NCI-H2171 treated with DMSO at 0.1 percent for 48 hours (cell line): Measurements from ENCODE around the gene RTN4RL2.
A peak's percentile ranks its signal among the peaks of the same experiment; 100 is the strongest.
"Not testable (repeated sequence)": the region's sequence is repeated elsewhere in the genome, so short reads cannot be mapped to it uniquely, and the experiment has no call there.

Source experiments
- DNase-seq: peaks from one replicate; lab custom pipeline; 2025; lab: John Stamatoyannopoulos, UW

RTN4RL2 gene

DNA sequence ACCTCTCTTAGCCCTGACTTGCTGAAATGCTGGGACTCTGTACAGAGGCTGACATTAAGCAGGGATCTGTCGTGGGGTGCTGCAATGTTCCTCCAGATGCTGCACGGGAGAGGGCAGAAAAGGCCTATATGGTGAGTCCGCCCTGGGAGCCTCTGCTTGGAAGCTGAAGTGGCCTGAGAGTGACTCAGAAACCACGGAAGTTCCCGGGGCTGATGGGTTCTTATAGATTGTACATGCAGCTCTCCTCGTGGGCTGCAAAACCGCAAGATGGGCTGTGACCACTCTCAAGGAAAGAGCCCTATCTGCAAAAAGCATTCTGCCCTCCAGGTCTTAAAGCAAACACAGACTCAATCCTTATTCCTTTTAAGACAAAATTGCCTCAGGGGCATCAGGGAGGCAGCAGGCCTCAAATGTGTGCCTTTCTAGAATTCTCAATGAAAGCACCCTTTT, 27.6 kb upstream of the RTN4RL2 start:
- no peak for DNase-seq

DNA sequence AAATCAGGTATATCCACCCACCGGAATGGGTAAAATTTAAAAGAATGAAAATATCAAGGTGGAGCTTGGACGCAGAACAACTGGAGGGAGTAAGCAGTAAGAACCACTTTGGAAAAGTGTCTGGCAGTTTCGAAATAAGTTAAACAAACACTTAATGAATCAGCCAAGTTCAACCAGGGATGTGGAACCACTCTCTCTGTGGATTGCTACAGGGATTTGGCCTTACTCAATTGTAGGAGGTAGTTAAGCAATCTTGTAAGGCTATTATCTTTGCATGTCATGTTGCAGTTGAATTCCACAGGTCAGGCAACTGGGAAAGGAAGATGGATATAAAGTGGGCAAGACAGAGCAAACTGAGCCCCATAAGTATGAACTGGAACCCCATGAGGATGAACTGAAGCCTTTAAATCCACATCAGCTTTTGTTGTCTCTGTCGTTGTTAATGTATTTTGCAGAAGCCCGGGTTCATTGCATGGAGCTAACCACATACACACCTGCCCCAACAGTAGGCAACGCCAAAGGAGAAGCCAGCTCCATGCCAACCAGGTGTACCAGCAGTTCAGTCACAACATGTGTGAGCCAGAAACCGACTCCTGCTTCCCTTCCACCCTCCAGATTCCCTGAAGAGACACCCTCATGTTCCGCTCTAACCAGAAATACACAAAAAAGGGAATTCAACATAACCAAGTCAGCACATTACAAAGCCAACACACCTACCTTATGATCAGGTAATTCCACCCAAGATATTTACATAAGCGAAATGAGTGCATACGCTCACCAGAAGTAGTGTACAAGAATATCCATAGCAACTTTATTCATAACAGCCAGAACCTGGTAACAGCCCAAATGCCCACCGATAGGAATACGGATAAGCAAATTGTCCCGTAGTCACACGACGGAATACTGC, 25.4 kb upstream of the RTN4RL2 start:
- DNase-seq = no peak

DNA sequence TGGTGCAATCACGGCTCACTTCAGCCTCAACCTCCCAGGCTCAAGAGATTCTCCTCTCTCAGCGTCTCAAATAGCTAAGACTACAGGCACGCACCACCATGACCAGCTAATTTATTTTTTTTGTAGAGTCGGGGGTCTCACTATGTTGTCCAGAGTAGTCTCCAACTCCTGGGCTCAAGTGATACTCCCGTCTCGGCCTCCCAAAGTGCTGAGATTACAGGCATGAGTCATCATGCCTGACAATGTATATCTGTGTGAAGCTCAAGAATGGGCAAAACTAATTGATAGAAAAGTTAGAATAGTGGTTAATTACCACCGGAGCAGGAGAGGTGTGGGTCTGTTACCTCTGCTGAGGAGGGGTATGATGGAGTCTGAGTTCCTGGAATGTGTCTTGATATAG, 24.3 kb upstream of the RTN4RL2 start:
- DNase-seq = no peak

DNA sequence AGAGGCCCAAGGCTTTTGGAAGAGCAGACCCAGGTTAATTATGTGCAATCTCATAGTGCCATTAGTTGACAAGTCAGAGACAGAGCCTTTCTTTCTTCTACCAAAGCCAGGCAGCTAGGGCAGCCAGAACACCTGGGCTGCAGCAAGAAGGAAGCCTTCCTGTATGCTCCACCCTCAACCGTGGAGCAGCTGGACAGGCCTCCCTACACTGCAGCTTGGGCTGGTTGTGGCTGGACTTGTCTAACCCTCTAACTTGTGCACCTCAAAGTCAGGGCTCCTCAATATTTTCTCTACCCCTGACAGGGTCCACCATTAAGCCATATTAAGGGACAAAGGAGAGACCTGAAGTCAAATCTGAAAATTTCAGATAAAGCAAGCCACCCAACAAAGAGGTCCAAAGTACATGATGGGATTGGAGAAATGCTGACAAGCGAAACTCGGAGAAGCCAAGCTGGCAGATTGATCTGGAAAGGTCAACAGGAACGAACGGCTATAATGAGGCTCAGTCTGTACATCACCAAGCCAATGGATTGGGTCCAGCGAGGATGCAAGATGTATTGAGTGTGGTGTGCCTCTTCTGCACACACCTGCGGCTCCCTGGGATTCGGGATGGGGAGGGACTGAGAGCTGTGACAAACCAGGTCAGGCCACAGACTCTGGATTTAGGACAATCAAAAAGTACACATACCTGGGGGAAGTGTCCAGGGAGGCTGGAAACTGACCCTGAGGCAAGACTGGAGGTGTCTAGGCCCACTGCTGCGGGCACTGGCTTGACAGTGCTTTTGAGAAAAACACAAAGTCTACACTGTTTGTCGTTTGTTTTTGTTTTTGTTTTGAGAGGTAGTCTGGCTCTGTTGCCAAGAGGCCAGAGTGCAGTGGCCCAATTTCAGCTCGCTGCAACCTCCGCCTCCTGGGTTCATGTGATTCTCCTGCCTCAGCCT, 21.7 kb upstream of the RTN4RL2 start:
- no peak for DNase-seq

DNA sequence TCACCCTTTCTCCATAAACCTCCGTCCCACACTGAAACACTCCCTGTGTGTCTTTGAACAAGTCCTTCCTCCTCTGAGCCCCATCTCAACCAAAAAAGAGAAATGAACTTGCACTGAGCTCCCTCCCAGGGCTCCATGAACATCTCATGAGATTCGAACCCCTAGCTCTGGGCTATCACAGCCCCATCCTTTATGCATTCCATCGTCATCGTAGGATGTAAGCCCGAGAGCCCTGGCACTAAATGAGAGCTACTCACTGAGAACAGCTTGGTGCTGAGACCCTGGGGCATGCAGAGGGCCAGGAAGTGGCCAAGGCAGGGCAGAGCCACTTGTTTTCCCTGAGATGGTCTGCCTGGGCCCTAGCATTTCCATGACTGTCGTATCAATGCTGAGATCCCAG, 20.5 kb upstream of the RTN4RL2 start:
- no peak for DNase-seq

DNA sequence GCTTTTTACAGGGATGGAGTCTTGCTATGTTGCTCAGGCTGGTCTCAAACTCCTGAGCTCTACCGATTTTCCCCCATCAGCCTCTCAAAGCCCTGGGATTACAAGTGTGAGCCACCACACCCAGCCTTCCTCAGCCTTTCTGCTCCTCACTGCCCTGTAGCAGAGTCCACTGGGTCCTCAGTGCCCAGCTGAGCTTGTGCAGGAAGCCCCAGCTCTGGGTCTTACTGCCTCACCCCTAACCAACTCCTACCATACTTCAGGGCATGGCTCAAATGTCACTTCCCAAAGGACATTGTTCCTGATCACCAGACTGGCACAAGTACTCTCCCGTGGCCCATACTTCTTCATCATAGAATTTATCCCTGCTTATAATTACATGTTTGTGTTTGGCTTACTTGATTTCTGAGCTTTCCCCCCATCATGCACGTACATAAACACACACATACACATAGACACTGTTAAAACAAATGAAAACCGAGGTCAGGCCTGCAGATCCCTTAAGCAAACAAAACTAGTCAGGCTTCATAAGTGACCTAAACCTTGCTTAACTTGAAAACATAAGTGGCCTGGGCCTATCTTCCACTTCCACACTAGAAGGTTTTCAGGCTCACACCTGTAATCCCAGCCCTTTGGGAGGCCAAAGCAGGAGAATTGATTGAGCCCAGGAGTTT, 19.4 kb upstream of the RTN4RL2 start:
- no peak for DNase-seq

DNA sequence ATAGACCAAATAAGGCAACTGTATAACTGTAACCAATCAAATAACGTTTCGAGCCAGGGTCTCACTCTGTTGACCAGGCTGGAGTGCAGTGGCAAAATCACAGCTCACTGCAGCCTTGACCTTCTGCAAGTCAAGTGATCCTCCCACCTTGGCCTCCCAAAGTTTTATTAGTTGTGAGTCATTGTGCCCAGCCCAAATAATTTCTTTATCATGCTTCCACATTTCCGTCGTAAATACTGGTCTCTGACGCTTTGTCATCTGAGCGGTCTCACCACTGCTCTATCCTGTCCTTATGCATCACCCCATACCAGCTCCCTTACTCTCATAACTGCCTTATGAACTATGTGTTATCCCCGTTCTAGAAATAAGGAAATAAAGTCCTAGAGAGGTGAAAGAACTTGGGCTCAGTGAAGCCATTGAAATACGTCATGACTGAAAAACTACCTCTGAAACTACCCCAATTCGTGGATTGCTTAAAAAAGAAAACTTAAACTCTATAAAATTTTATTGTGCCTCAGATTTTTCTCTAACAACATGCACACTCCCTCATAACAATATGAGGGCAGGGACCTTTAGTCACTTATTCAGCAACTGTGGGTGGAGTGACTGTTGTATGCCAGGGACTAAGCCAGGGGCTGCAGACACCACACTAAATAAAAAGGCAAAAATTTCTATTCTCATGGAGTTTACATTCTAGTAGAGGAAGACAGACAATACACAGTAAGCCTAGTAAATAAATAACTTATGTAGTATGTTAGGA, 15.8 kb upstream of the RTN4RL2 start:
- no peak for DNase-seq

DNA sequence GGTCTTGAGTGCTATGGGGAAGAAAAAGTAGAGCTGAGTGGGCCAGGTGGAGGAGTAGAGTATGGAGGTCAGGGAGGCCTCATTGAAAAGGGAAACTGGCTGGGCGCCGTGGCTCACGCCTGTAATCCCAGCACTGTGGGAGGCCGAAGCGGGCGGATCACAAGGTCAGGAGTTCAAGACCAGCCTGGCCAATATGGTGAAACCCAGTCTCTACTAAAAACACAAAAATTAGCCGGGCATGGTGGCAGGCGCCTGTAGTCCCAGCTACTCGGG, 15.3 kb upstream of the RTN4RL2 start:
- not testable (repeated sequence) for DNase-seq

DNA sequence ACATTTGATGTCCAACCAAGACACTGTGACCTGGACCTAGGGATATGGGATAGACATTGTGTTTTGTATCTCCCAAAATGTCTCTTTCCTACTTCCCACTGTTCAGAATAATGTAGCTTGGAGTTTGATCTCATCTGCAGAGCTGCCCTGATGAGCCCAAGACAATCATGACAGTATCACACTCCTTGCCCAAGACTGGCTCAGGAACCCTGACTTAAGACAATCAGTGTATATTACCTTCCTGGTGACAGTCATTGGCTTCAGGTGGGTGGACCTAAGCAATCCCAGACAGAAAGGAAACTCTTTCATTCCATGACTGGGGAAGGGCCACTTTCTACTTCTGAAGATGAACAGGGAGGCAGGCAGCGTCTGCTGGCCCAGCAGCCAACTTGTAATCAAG, 14.3 kb upstream of the RTN4RL2 start:
- DNase-seq = no peak

DNA sequence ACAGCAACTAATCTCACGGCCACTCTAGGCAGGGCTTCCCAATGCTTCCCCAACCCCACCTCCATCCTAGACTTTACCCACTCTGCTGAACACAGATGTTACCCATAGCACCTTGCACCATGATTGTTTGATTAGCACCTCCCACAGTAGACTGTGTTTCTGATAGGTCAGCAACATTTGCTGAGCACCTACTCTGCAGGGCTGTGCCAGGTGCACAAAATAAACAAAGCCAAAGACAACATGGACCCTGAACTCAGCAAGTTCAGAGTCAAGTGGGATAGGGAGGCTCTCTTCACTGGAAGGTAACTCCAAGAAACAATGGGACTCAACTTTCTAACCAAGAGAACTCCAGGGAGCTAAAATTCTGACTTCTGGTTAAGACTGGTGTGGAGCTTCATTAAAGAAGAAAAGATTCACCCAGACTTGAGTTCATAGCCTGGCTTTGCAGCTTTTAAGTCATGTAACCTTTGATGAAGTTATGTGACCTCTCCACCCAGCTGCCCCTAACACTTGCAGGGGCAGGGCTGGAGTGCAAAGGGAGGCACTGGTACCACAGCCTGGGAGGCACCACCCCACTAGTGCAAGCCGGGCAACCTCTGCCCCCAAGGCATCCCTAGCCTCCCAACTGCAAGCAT, 6.7 kb upstream of the RTN4RL2 start:
- DNase-seq = no peak

DNA sequence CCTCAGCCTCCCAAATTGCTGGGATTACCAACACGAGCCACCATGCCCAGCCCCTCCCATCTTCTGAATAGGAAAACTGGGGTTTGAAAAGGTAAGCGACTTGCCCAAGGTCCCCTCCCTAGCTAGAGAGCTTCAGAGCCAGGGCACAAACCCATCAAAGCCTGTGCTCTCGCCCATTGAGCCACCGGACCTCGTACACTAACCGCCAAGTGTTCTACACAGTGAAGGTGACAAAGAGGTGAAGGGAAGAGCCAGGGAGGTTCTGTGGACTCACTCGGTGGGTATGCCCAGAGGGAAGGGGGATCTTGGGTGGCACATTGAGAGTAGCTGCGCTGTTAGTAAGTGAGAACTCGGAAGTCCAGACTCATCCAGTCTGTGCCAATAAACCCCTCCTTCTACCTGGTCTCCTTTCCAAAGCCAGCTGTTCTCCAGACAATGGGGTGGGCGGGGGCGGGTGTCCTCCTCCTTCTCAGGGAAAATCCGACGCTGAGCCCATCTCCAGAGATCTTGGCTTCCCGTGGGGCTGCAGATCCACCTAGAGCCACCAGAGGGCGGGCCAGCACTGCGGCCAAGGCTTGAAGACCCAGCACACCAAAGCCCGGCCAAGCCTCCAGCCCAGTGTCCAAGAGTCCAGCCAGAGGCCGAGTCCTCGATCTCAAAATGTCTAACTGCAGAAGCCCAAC, 3.2 kb upstream of the RTN4RL2 start:
- DNase-seq = peak; percentile 86

DNA sequence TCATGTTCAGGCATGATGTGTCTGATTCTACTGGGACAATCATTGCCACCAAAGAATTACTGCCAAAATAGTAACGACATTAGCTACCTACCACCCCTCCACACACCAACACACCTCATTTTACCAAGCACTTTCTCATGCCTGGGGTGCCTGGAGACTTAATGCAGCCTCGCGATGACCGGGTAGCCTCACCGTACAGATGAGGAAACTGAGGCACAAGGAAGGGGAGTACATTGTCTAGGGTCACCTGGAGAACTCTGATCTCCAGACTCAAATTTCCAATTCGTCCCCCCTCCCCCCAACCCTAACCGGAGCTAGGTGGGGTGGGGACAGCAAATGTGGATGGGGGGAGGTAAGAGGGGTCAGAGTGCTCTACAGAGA, 2.7 kb upstream of the RTN4RL2 start:
- DNase-seq = no peak

DNA sequence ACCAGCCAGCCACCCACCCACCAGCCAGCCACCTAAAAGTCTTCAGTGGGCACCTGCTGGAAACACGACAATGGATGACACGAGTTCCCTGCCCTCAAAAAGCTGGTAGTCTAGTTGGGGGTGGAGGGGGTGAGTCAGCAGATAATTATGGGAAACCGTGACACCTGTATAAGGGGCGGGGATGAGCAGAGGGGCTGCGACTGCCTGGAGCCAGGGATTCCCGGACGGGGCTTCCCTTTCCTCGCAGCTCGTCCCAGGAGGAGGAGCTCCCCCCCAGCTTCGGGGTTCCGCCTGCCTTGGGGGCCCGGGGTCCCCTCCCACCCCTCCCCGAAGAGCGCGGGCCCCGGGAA, 2.3 kb upstream of the RTN4RL2 start:
- peak; percentile 94 for DNase-seq

DNA sequence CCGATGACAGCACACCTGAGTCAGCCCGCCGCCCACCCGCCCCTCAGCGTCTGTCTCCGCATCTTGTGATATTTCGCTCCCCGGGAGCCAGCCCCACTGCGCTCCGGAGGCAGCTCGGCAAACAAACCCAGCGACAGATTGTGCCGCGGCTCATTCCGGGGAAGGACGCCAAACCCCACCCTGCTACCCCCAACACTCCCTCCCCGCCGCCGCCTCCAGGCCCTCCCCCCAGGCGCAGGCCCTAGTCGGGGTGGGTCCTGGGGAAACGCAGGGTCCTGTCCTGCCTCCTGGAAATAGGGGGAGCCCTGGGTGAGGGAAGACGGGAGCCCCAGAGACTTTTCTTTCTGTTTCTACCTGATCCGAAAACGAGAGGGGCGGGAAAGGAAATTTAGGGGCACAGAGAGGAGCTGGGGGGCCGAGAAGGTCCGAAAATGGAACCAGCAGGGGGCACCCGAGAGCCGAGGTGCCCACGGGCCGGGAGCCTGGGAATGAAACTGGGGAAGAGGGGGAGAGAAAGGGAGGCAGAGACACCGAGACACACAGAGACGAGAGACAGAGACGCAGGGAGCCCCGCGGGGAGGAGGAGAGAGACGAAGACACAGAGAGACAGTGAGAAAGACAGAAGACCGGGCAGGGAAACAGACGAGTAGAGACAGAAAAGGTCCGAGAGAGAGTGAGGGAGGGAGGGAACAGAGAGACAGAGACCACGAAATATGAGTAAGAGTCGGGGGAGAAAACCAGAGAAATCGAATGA, 1.7 kb upstream of the RTN4RL2 start:
- peak; percentile 95 for DNase-seq

DNA sequence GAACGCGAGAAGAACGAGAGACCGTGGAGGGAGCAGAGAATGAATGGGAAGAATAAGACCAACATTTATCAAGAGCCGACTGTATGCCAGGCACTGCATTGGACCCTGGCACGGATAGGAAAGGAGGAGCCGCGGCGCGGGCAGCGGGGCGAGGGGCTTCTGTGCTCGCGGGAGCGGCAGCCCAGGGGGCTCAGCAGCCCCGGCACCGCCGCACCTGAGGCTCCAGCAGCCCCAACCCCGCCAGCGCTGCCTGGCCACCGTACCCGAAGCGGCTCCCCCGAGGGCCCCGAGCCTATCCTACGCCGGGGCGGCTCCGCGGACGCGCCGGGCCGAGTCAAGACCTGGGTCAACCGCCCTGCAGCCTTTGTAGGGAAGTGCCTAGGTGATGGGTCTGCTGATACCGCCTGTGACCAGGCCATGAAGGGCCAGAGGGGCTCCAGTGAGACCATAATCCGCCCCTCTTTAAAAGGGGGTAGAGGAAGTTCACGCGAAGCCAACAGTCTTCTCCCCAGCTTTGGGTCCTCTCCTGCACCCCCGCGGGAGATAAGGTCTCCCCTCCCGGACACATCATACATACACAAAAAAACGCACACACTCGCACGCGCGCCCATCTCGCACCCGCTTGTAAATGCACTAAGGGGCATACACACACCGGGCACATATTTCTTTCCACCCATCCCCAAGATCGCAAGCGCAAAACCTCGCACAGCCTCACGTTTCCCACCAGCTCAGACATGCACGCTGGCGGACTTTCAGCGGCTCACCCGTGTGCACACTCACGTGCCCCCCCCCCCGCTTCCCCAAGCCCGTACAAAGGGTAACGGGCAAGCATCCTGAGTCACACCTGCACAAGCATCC, 935 bp upstream of the RTN4RL2 start:
- peak; percentile 75 for DNase-seq

DNA sequence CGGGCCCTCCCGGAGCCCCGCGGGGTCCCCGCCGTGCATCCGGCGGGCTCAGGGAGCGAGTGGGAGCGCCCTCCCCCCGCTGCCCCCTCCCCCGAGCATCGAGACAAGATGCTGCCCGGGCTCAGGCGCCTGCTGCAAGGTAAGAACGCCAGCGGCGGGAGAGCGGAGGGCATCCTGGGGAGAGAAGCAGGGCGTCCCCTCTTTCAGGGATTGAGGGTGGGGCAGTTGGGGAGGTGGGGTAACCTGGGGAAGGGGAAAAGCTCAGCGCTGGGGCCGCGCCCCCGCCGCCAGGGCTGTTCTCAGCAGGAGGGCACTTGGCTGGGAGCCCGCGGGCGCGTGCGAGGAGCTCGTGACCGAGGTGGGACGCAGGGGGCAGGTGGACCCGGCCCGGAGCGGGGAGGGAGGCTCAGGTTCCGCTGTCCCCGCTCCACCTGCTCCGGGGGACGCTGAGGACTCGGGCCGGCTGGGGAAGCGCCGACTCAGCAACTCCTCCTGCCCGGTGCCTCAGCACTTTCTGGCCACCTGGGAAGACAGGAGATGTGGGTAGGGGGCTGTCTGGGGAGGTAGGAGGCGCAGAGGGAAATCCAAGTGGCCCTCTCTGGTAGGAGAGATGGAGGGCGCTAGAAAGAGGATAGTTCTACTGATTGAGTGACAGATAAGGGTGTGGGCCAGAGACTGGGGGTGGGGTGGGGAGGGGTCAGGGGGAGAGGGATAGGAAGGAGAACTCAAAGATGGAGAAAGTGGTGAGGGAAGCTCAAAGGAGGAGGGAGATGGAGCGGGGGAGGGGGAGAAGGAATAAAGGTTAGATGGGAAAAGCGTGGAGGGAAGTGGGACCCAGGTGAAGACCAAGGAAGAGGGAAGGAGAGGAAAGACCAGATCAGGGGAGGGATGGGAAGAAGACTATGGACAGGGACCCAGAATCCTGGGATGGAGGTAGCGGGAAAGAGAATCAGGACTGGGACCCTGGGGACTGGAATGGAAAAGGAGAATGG, 726 bp downstream of the RTN4RL2 start:
- DNase-seq = peak; percentile 66

DNA sequence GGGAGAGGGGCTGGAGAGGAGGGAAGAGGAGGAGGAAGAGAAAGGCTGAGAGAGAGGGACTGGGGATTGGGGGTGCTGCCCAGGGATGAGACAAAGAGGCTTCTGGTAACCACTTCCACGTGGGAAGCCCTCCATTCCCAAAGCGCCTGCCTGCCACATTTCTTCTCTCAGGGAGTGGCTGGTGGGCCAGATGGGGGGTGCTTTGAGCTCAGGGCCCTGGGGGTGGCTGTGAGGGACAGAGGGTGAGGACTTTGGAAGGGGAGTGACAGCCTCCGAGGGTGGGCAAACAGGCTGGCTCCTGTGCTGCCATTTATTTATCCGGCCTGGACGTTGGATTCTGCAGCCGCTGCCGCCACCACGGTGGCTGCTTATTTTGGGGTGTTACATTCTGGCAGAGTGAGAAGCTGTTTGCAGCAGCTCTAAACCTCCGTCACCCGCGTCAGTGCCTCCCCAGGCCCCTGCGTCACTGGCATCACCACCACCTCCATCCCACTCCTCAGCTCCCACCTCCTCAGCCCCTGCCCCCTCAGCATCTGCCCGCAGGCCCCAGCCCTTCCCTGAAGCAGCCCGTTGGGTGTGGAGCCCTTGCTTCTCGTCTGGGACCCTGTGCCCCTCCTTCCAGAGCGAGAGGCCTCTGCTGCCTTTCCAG, 1.6 kb downstream of the RTN4RL2 start:
- no peak for DNase-seq
